Astrocyte of the hippocampus (primary cell): ENCODE results near the gene ANKRD11.
"Not testable (repeated sequence)": the region's sequence is repeated elsewhere in the genome, so short reads cannot be mapped to it uniquely, and the experiment has no call there.

Experiments
- DNase-seq: peaks from one replicate; pipeline ENCODE4 v3.0.0; 2011; ENCODE audit warnings: low read depth, low spot score

ANKRD11 gene

DNA sequence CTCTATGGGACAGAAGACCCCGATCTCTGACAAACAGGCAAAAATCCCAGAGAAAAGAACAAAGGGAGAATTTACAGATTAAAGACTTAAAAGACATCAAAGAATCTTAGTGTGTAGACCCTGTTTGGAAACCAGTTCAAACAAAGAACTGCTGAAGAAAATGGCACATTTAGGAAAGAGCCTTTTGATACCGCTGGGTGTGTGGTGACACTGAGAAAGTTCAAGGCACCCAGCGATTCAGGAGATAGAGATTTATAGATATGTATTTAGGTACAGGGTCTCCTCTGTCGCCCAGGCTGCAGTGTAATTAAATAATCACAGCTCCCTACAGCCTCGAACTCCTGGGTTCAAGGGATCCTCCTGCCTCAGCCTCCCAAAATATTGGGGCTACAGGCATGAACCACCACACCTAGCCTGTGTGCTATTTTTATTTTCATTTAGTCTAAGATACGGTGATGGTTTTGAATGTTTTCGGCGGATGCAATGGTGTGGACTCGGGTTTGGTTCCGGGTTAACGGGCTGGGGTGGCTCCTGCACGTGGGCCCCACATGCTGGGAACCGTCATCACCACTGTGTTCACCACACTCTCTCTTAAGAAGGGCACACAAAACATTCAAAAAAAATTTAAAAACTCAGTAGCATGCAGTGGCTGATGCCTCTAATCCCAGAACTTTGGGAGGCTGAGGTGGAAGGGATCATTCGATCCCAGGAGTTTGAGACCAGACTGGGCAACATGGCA, 158.8 kb downstream of the ANKRD11 start:
- DNase-seq: no peak

DNA sequence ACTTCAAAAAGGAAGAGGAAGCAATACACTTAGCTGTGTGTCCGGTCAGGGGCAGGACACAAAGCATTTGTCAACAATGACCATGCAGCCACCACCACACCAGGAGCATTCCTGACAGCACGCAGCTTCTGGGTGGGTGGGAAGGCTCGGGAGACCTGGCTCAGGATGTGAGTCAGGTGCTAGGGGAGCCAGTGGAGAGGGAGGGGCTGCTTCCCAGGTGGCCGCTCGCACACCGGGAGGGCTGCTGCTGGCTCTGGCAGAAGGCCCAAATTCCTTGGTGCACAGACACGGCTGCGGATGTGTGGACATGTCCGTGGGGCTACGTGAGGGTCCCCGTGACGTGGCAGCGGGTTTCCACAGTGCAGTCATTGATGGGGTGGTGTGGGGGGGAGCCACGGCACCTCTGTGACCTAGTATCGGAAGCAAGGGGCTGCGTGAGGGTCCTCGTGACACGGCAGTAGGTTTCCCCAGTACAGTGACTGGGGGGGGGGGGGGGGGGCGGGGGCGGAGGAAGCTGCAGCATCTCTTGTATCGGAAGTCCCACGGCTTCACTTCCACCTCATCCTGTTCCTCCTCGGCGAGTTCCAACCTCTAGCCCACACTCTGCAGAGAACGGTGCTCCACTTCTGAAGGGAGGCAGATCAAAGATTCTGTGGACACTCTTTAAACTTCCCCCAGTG, 160.0 kb downstream of the ANKRD11 start:
- peak; percentile 82 for DNase-seq

DNA sequence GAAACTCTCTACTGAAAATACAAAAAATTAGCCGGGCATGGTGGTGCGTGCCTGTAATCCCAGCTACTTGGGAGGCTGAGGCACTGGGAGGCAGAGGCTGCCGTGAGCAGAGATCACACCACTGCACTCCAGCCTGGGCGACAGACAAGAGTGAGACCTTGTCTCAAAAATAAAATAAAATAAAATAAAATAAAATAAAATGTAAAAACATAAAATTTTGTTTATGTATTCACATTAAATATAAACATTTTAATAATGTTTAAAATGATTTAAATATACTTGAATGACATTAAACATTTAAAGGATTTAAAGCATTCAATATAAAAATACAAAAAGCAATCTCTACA, 160.6 kb downstream of the ANKRD11 start:
- not testable (repeated sequence) for DNase-seq

DNA sequence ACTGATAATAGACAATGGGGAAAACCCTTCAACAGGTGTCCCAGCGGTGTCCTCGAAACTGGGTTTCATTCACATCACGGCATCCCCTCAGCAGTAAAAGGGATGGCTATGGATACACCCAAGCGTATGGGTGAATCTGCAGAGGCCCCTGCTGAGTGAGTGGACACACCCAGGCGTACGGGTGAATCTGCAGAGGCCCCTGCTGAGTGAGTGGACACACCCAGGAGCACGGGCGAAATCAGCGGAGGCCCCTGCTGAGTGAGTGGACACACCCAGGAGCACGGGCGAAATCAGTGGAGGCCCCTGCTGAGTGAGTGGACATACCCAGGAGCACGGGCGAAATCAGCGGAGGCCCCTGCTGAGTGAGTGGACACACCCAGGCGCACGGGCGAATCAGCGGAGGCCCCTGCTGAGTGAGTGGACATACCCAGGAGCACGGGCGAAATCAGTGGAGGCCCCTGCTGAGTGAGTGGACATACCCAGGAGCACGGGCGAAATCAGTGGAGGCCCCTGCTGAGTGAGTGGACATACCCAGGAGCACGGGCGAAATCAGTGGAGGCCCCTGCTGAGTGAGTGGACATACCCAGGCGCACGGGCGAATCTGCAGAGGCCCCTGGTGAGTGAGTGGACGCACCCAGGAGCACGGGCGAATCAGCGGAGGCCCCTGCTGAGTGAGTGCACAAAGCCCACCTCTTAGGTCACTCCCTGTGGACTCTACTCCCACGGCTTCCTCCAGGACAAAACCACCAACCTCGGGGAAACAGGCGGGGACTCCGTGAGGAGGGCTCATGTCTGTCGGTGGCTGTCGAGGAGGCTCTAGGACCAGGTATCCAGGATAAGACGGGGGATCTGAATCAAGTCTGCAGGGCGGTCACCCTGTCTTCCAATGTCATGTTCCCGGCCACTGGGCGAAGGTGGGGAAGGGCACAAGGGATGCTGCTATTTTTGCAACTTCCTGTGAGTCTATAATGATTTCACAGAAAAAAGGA, 161.7 kb downstream of the ANKRD11 start:
- DNase-seq: not testable (repeated sequence)

DNA sequence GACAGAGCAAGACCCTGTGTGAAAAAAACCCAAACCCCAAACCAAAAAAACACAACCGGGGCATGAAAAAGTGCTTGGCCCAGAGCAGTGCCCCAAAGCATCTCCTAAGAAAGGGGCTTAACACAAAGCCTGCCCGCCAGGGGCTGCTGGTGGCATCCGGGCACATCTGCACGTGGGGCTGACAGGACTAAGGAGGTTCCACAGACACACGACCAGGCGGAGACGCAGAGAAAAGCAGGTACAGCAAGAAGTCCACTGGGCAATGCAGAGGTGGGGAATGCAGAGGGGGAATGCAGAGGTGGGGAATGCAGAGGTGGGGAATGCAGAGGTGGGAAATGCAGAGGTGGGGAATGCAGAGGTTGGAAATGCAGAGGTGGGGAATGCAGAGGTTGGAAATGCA, 163.6 kb downstream of the ANKRD11 start:
- no peak for DNase-seq

DNA sequence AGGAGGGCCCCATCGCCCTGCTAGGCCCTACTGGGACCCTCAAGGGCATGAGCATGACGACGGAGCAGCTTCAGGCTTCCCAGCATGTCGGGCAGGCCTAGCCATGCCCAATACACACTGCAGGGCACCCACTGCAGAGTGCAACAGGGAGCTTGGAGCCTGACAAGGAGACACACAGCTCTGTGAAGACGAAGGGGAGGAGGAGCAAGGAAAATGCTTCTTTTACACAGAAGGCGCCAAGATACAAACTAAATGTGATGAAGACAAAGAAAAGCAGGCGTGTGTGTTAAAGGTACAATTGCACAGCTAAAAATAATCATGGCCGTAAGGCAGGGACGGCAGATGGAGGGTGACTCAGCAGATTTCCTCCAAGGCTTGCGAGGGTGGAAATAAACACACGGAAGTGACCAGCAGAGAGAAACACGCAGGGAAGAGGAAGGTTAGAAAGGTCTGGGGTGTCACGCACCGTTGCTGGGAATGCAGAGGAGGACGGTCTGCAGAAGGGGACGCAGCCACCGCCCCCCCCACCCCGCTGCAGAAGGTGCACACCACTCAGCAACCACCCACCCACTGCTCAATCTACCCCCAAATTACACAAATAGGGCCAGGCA, 164.4 kb downstream of the ANKRD11 start:
- peak; percentile 67 for DNase-seq

DNA sequence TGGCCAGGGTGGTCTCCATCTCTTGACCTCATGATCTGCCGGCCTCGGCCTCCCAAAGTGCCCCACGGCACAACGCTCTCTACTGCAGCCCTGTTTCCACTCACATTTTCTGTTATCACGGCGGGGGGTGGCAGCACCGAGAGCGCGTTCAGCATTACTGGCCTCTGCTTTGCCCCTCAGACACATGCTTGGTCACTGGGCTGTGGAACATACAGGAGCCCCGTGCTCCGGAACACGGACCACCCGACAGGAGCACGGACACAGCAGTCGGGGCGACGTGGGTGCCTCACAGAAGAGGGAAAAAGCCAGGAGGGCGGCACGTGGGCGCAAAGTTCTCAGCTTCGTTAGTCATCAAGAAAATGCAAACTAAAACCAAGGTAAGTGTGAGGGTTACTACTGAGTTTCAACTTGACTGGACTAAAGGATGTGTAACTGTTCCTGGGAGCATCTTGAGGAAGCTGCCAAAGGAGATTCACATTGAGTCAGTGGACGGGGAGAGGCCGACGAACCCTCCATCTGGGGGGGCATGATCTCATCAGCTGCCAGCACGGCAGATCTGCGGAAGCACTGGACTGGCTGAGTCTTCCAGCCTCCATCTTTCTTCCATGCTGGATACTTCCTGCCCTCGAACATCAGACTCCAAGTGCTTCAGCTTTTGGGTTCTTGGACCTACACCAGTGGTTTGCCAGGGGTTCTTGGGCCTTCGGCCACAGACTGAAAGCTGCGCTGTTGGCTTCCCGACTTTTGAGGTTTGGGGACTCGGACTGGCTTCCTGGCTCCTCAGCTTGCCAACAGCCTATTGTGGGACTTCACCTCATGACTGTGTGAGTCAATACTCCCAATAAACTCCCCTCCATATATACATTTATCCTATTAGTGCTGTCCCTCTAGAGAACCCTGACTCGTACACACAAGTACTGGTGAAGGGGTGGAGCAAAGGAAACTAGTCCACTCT, 166.0 kb downstream of the ANKRD11 start:
- peak; percentile 65 for DNase-seq

DNA sequence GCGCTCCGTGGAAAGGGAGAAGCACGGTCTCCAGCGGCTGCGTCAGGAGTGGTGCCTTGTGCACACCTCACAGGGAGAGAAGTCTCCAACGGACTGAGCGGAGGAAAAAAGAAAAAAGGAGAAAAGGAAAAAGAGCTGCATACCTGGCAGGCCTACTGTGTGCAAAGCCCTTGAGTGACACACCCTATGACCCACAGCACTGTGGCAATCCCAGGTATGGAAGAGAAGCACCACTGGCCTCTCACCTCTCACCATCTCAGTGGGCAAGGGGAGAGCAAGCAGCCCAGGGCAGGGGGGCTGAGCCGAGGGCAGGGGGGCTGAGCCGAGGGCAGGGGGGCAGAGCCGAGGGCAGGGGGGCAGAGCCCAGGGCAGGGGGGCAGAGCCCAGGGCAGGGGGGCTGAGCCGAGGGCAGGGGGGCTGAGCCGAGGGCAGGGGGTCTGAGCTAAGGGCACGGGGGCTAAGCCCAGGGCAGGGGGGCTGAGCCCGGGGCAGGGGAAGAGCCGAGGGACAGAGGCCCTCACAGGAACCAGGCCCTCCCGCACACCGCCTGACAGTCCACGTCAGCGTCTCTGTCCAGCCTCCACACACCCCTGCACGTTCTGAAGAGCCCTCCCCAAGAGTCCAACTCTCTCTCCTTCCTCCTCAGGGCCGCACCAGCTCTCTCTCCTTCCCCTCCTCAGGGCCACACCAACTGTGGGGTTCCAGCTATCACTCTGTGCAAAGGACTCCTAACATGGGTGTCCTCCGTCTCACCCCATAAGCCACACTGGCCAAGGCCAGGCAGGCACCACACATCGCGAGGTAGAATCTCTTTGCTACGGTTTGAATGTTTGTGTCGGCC, 167.0 kb downstream of the ANKRD11 start:
- DNase-seq: no peak

DNA sequence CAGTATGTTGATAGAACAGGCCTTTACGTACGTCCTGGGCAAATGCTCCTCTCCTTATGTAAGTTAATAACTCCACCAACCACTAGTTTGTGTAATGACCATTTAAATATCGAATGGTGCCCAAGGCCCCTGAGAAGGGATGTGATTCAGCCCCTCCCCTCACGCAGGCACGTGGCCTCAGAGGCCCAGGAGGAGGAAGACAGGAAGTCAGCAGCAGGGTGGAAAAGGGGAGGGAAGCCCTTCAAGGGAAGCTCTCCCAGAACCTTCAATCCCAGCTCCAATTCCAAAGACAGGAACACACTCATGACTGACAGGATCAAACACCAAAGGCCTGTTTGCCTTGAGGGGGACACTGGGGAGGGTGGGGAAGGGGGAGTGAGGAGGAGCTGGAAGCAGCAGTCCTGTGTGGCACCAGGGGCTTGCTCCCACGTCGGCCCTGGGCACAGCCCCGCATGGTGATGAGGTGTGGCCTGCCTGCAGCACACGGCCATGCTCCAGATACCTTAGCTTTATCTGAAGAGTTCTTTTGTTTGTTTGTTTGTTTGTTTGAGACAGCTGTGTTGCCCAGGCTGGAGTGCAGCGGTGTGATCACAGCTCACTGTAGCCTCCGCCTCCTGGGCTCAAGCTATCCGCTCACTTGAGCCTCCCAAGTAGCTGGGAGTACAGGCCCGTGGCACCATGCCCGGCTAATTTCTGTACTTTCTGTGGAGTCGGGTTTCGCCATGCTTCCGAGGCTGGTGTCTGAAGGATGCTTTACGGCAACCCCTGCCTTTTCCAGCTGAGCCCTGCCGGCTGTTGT, 167.8 kb downstream of the ANKRD11 start:
- DNase-seq: peak; percentile 77

DNA sequence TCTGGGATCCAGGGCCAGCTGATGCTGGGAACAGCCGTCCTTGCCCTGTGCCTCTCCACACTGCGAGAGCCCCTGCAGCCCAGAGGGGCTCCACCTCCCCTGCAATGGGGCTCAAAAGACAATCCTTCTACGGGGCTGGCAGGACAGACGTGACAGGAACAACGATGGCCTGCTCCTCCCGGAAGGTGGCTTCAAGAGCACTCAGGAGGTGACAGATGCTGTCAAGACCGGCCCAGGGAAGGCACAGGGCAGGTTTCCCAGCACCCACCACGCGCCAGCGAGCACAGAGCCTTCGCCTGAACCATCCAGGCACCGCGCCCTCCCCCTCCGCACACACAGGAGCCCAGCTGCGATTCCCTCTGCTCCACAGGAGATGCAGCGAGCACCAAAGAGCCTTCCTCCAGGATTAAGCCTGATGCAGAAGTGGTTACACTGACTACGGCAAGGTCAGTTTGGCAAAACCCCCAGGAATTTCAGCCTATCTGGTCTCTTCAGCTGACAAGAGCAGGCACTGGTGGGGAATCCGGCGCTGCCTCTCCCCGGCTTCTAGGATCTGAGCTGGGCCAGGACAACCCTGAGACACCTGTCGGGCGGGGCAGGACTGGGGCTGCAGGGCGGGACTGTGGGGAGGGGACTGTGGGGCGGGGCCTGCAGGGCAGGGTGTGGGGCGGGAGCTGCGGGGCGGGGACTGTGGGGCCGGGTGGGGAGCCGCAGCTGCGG, 169.4 kb downstream of the ANKRD11 start:
- peak; percentile 58 for DNase-seq

DNA sequence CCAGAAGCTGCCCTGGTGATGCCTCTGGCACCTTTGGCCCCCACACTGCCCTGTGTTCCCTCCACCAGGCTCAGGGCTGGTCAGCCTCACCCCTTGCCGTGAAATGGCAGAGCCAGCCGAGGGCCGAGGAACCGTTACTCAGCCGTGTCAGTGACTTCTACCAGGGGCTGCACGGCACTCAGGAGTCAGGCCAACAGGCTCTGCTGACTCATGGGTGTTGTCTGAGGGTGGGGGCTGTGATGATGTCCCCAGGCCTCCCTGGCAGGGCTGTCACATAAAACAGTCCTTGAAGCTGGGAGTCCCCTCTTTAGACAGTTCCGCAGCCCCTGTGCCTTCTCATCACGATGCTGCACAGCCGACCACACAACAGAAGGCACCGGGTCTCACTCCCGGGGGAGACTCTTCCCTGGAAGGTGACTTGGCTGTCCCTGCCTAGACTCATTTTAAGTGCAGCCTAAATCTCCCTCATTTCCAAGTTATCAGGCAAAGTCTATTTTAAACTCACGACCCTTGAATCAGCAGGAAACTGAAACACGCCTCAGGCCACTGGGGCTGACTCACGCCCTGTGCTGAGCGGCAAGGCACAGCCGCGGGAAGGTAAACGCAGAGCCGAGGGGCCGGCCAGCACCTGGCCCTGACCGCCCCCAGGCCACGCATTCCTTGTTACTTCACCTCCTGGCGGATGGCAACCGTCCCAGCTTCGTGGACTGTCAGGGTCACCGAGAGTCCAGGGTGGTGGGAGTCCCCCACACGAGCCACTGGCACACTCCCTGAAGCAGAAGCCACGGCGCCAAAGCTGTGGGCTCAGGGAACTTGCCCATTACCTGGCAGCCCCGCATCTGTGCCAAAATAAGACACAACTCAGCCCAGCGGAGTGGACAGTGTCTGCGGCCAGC, 170.2 kb downstream of the ANKRD11 start:
- DNase-seq: peak; percentile 90

DNA sequence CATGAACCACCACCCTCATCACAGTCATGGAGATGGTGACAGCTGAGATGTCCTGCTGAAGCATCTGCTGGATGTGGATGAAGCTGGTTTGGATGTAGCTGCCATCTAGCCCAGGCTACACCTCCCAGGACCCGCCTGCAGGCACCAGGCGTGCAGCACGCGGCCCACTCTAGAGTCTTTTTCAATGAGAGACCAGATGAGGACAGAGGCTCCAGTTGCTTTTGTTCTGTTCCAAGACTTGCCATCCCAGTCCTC, 170.8 kb downstream of the ANKRD11 start:
- DNase-seq: no peak

DNA sequence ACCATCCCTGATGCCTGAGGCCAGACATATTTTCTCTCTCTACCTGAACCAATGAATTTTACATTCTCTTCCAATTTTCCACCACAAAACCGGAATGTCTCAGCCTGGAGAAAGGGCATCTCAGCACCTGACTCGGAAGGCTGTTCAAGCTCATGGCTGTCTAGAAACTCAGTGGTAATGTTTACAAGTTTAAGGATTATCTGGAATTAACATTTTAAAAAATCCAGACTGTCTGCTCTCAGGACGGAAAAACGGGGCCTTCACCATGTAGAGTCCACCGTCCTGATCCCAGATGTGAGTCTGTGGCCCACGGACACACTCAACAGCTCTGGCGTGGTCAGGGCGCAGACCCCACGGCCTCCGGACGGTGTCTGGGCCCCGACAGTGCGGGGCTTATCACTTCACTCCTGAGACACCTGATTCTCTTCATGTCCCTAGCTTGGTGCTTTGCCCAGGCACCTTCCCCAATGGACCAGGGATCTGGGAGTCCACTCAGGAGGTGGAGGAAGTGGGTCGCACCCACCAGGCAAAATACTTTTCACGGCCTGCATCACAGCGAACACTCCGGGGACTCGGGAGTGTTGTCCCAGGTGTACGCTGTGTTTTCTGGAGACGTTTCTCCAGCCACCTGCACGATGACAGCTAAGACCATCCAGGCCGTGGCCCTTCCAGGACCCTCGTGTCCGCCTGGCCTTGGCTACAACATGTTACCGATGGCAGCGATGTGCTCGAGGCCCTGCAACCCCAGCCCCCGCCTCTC, 171.3 kb downstream of the ANKRD11 start:
- no peak for DNase-seq

DNA sequence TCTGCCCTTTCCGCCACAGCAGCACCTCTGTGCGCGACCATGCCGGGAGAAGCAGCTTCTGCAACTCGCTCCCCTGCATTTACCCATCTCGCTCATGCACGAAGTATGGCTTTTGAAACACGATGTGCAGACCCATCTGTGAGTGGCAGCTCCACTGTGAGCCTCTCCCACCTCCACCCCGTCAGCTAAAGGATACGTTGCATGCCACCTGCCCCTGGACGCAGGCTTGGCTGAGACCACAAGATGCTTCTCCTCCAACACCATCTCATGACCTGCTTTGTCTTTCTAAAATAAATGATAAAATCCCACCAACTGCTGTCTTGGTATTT, 172.0 kb downstream of the ANKRD11 start:
- no peak for DNase-seq

DNA sequence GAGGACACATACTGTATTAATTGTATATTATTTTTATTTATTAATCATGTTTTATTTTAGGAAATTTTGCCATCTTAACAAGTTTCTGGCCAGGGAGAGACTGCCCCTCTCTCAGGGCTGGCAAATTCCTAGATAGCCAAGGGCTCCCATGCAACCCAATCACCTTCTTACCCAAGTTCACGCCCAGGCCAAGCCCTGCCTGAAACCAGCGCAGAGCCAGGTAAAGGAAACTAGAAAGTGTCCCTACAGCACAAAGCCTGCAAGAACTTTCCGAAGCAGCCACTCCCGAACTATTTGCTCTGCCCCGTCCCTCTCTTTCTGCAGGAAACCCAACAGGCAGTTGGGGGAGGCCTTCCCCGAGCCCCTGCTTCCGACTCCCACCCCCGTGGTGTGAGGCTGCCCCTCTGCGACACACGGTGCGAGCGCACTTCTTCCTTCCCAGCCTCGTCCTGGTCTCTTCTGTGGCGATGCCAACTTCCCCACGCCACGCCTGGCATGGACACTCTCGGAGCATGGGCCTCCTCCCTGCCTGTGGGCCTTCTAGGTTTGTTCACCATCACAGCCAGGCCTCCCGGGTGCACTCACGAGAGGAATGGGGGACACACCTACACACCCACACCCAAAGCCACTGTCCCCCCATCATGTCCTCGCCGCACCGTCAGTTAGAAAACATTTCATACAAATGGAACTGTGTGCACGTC, 172.5 kb downstream of the ANKRD11 start:
- DNase-seq: no peak

DNA sequence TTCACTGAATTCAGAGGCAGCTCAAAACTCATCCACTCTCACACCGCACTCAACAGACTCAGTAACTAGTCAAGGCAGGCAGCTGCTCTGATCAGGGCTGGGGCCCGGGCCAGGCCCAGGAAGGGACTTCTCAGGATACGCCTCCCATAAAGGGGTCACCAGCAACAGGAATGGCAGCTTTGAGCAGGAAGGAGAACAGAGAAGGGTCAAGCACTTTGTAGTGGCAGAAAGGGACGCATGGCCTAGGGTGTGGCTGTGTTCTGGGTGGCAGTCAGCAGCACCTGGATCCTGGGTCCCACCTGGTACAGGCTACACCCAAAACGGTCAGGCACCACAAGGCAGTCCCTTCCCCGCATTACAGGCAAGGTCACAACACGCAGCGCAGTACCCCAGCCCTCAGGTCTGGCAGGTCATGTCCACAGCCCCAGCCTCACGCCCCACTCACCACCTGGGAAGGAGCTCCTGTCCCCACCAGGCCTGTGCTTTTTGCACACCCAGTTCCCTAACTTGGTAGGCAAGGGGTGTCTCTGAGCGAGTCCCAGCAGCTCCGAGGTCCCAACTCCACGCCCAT, 173.2 kb downstream of the ANKRD11 start:
- no peak for DNase-seq
